GM04503 (cell line): ENCODE results near the gene STARD13.

Source experiments
- DNase-seq: peaks from one replicate; pipeline ENCODE4 v3.0.0-alpha.2; 2012; ENCODE audit warnings: low read depth

Gene STARD13

GRCh38 chr13:33310245-33311038, 24.9 kb upstream of the STARD13 start:
- DNase-seq: no peak

GRCh38 chr13:33308863-33309262, 23.3 kb upstream of the STARD13 start:
- DNase-seq: no peak

GRCh38 chr13:33307843-33308242, 22.3 kb upstream of the STARD13 start:
- no peak for DNase-seq

- no peak for DNase-seq
Observed at GRCh38 chr13:33303855-33304597, 18.5 kb upstream of the STARD13 start.

GRCh38 chr13:33299626-33300025, 14.1 kb upstream of the STARD13 start:
- no peak for DNase-seq

GRCh38 chr13:33296793-33297425, 11.4 kb upstream of the STARD13 start:
- DNase-seq: no peak

GRCh38 chr13:33292712-33293111, 7.2 kb upstream of the STARD13 start:
- no peak for DNase-seq

GRCh38 chr13:33290421-33290965, 4.9 kb upstream of the STARD13 start:
- DNase-seq: no peak

- no peak for DNase-seq
Observed at GRCh38 chr13:33289966-33290365, 4.4 kb upstream of the STARD13 start.

- no peak for DNase-seq
Observed at GRCh38 chr13:33287142-33287882, 1.8 kb upstream of the STARD13 start.

GRCh38 chr13:33286128-33286527, 573 bp upstream of the STARD13 start:
- DNase-seq: no peak

GRCh38 chr13:33284916-33285315, 639 bp downstream of the STARD13 start:
- no peak for DNase-seq

- DNase-seq: no peak
Observed at GRCh38 chr13:33284031-33284430, 1.5 kb downstream of the STARD13 start.

- DNase-seq: no peak
Observed at GRCh38 chr13:33283195-33283911, 2.2 kb downstream of the STARD13 start.

- no peak for DNase-seq
Observed at GRCh38 chr13:33281951-33282595, 3.5 kb downstream of the STARD13 start.

- DNase-seq: no peak
Observed at GRCh38 chr13:33280923-33281322, 4.6 kb downstream of the STARD13 start.

- DNase-seq: no peak
Observed at GRCh38 chr13:33280279-33280905, 5.2 kb downstream of the STARD13 start.

GRCh38 chr13:33279414-33280278, 5.9 kb downstream of the STARD13 start:
- DNase-seq: no peak

GRCh38 chr13:33278913-33279312, 6.6 kb downstream of the STARD13 start:
- no peak for DNase-seq
